ENCODE results near the gene MYF5. TPM values are rescaled to one million over a fixed set of nuclear protein-coding genes. Genes with fewer than 3 reads are reported as not detected.
A peak's percentile ranks its signal among the peaks of the same experiment; 100 is the strongest.

Gene MYF5
- total RNA-seq, 1 experiment from 2014 or later: not detected

GRCh38 chr12:80761838-80762237 lies 45.1 kb downstream of the MYF5 start:
- DNase-seq: no peak
- intact Hi-C loops (cut with micrococcal nuclease; ENCODE audit: unreplicated experiment): no loop called here
- BruUV-seq (replicated peaks): no TSS peak
- Histone ChIP-seq H4K20me1 (ENCODE audit: insufficient read depth) (no peaks in the 10 kb centered on the region), H3K9me2 (ENCODE audit: insufficient read depth) (no peaks in the 10 kb centered on the region), H2AFZ (no peak overlapping the region), H3K9me3 (ENCODE audit: insufficient read depth, low read depth) (no peaks in the 10 kb centered on the region), H3K79me2 (ENCODE audit: low read depth) (no peaks in the 10 kb centered on the region), H3K36me3 (ENCODE audit: low read depth) (no peaks in the 10 kb centered on the region), H3K4me3 (no peak overlapping the region), H3K27ac (no peak overlapping the region), H3K4me2 (no peak overlapping the region), H3F3A (ENCODE audit: insufficient read depth, low read depth) (no peaks in the 10 kb centered on the region), H3K4me1 (replicated peaks; ENCODE audit: insufficient read depth) (no peaks in the 10 kb centered on the region), H3K27me3 (ENCODE audit: insufficient read depth, low read depth) (no peaks in the 10 kb centered on the region)
- POLR2A ChIA-PET (ENCODE audit: unreplicated experiment): no interaction called here
- no peak for TF ChIP-seq EZH2 (IDR thresholded peaks at IDR 0.05; ENCODE audit: low read depth)
- TF ChIP-seq CTCF (conservative IDR thresholded peaks at IDR 0.05): no peak
- CTCF ChIA-PET: no interaction called here

GRCh38 chr12:80763874-80764273 lies 47.2 kb downstream of the MYF5 start:
- H3K9me2 ChIP-seq (ENCODE audit: insufficient read depth): no peaks in the 10 kb centered on the region
- no peak overlapping the region for H2AFZ ChIP-seq
- H3K4me2 ChIP-seq: no peak overlapping the region
- H3K9me3 ChIP-seq (ENCODE audit: insufficient read depth, low read depth): no peaks in the 10 kb centered on the region
- TF ChIP-seq CTCF (conservative IDR thresholded peaks at IDR 0.05): peak; percentile 85
- TF ChIP-seq EZH2 (IDR thresholded peaks at IDR 0.05; ENCODE audit: low read depth): no peak
- no peak overlapping the region for H3K4me3 ChIP-seq
- no TSS peak for BruUV-seq (replicated peaks)
- H3F3A ChIP-seq (ENCODE audit: insufficient read depth, low read depth): no peaks in the 10 kb centered on the region
- H3K79me2 ChIP-seq (ENCODE audit: low read depth): no peaks in the 10 kb centered on the region
- ChIA-PET CTCF (interaction anchor here (1.2 kb wide), 1 partner anchor 568 kb away, joined by 4 read pairs; no protein-coding TSS in a partner anchor), POLR2A (ENCODE audit: unreplicated experiment) (no interaction called here)
- H3K27ac ChIP-seq: no peak overlapping the region
- H3K4me1 ChIP-seq (replicated peaks; ENCODE audit: insufficient read depth): no peaks in the 10 kb centered on the region
- H3K27me3 ChIP-seq (ENCODE audit: insufficient read depth, low read depth): no peaks in the 10 kb centered on the region
- intact Hi-C loops (cut with micrococcal nuclease; ENCODE audit: unreplicated experiment): loop anchor here (1.0 to 2.0 kb wide), 3 partner anchors 291 to 571 kb away; no protein-coding TSS in a partner anchor
- no peaks in the 10 kb centered on the region for H4K20me1 ChIP-seq (ENCODE audit: insufficient read depth)
- peak; percentile 7 to 40 for DNase-seq
- H3K36me3 ChIP-seq (ENCODE audit: low read depth): no peaks in the 10 kb centered on the region

GRCh38 chr12:80766210-80766609 lies 49.5 kb downstream of the MYF5 start:
- BruUV-seq (replicated peaks): no TSS peak
- POLR2A ChIA-PET (ENCODE audit: unreplicated experiment): no interaction called here
- Histone ChIP-seq H3K27ac (no peak overlapping the region), H3K27me3 (ENCODE audit: insufficient read depth, low read depth) (no peaks in the 10 kb centered on the region), H3K9me2 (ENCODE audit: insufficient read depth) (no peaks in the 10 kb centered on the region), H3K9me3 (ENCODE audit: insufficient read depth, low read depth) (no peaks in the 10 kb centered on the region), H3K4me2 (no peak overlapping the region), H3K4me1 (replicated peaks; ENCODE audit: insufficient read depth) (no peaks in the 10 kb centered on the region), H3K36me3 (ENCODE audit: low read depth) (no peaks in the 10 kb centered on the region), H3K79me2 (ENCODE audit: low read depth) (no peaks in the 10 kb centered on the region), H4K20me1 (ENCODE audit: insufficient read depth) (no peaks in the 10 kb centered on the region), H3K4me3 (no peak overlapping the region), H3F3A (ENCODE audit: insufficient read depth, low read depth) (no peaks in the 10 kb centered on the region), H2AFZ (peak overlapping the region; percentile 59; the same call in 1 of the 2 replicates)
- TF ChIP-seq EZH2 (IDR thresholded peaks at IDR 0.05; ENCODE audit: low read depth) (no peak), CTCF (conservative IDR thresholded peaks at IDR 0.05) (no peak)
- no peak for DNase-seq
- CTCF ChIA-PET: no interaction called here
- intact Hi-C loops (cut with micrococcal nuclease; ENCODE audit: unreplicated experiment): no loop called here
